Inflammatory macrophage (primary cell): ENCODE measurements around the gene HHIPL1.
A peak's percentile ranks its signal among the peaks of the same experiment; 100 is the strongest.
"Not testable (repeated sequence)": the region's sequence is repeated elsewhere in the genome, so short reads cannot be mapped to it uniquely, and the experiment has no call there.

Experiments used
- DNase-seq, 2 donors: peaks; one replicate each; pipeline ENCODE4 v3.0.0-alpha.2; 2020 to 2022

The HHIPL1 gene

DNA sequence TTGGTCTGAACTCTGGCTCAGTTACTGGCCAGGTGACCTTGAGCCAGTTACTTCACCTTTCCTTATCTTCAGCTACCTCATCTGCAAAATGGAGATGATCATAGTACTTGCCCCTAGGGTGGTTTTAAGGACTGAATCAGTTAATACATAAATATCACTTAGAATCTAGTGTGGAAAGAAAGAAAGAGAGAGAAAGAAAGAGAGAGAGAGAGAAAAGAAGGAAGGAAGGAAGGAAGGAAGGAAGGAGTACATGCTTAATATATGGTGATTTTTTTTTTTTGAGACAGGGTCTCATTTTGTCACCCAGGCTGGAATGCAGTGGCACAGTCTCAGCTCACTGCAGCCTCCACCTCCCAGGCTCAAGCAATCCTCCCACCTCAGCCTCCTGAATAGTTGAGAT, 16.3 kb downstream of the HHIPL1 start:
- DNase-seq = not testable (repeated sequence)

GRCh38 chr14:99662846-99663245, 17.9 kb downstream of the HHIPL1 start:
- no peak for DNase-seq

DNA sequence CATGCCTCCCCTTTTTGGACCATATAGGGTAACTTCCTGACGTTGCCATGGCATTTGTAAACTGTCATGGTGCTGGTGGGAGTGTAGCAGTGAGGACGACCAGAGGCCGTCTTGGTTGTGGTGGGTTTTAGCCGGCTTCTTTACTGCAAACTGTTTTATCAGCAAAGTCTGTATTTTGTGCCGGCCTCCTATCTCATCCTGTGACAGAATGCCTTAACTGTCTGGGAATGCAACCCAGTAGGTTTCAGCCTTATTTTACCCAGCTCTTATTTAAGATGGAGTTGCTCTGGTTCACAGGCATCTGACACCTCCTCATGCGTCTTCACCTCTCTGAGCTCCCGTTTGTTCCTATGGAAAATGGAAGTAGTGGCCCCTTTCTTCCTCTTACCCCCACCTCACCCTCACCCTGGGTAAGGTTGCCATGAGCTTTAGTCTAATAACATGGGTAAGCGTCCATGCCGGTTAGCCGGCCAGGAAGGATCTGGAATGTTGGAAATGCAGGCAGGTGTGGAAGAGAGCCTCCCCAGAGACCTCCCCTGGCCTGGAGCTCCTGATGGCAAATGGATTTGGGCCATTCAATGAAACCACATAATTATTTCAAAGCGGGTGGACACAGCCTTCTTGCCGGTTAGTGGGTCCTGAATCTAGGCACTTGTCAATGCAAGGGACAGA, 18.6 kb downstream of the HHIPL1 start:
- DNase-seq = no peak

DNA sequence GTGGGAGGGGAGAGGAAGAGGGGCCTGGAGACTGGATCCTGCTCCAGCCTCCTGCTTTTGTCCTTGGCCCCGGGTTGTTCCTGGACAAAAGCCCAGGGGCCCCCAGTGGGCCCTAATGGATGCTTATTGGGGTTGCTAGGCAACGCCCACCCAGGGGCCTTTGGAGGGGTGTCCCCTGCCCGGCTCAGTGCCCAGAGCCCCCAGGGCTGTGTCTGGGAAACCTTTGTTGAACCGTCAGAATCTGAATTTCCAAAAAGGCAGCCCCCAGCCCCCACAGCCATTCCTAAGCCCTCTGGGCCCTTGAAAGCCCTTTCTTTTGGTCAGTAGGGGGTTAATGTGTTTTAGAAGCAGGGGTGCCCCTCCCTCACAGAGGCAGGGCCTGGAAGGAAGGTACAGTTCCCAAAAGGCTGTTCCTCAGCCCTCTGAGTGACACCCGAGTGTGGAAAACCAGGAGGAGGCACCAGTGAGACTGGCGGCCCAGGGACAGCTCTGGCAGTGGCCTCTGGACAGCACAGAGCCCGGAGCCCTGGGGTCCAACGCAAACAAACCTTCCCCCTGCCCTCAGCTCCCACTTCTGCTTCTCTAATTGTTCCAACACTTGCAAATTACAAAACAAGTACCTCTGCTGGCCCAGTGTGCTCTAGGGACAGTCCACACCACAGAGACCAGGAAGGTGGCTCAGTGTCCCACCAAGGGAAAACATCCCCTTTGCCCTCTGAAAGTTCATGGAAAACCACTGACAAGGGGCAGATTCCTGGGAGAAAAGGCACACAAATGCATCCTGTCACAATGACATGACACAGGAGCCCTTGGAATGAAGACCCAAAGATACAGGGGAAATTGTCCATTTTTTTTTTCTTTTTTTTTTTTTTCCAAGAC, 19.4 kb downstream of the HHIPL1 start:
- no peak for DNase-seq

- DNase-seq = no peak
Observed at GRCh38 chr14:99664937-99665273, 20.0 kb downstream of the HHIPL1 start.

DNA sequence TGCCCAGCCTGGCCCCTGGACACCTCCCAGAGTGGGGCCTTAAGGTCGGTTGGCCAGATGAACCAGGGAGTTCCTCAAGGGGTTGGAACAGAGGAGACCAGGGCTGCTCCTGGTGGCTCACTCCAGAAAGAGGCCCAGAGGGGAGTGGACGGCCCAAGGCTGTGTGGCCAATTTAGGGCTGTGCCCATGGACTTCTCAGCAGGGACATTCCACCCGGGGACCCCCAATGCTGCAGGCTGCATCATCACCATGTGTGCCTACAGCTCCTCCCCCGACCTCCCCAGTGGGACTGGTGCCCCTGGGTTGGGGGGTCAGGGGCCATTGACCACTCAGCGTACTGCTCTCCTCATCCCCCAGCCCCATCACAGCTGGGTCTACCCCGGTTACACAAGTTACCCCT, 21.6 kb downstream of the HHIPL1 start:
- DNase-seq = no peak

DNA sequence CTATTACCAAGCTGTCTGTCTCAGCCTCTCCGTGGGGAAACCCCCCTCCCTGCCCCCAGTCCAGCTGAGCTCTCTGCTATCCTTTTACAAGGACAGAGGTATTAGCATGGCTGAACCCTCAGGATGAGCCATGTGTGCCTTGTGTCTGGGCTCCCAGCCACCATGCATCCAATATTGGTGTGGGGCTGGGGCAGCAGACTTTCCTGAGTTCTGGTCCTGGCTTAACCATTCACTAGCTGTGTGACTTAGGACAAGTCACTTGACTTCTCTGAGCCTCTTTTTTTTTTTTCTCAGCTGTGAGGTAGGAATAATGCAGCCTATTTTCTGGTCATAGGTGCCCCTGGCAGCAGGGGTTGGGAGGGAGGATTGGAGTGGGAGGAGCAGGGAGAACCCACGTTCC, 22.1 kb downstream of the HHIPL1 start:
- no peak for DNase-seq

- DNase-seq = peak; percentile 3 to 14
Observed at GRCh38 chr14:99667821-99668220, 22.9 kb downstream of the HHIPL1 start.

DNA sequence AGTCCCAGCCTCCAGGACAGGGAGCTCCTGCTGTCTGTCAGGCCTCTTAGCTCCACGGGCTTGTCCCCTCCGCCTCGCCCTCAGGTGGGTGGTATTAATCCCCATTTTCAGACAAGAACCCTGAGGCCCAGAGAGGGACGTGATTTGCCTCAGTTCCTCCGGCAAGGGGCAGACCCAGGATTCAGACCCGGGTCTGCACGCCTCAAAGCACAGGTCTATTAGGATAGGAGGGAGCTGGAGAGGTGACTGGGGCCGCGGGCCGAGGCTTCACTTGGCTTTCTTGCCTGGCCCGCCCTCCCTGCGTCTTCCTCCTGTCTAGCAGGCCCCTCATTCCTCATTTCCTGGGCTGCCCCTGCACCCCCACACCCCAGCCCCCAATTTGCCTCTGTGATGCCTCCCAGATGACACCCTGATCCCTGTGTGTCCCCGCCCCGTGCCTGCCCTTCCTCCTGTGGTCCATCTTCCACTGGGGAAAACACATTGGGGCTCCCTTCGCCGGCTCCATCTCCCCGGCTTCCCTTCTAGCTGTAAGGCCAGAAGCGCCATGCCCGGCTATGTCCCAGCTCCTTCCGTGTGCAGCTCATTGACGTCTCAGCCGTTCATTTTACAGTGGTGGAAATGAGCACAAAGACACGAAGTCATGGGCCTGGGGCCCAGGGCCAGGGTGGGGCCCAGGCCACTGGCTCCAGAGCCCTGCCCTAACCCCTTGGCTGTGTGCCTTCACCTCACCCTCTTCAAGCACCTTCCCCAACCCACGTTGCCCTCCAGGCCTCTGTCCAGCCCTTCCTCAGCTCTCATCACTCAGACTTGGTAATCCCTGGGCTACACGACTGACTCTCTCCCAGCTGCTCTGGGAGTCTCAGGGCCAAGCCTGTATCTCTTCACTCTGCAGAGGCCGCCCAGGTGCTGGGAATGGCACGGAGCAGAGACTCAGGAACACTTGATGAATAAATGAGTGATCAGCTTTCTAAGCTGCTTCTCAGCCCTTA, 23.7 kb downstream of the HHIPL1 start:
- DNase-seq = no peak

DNA sequence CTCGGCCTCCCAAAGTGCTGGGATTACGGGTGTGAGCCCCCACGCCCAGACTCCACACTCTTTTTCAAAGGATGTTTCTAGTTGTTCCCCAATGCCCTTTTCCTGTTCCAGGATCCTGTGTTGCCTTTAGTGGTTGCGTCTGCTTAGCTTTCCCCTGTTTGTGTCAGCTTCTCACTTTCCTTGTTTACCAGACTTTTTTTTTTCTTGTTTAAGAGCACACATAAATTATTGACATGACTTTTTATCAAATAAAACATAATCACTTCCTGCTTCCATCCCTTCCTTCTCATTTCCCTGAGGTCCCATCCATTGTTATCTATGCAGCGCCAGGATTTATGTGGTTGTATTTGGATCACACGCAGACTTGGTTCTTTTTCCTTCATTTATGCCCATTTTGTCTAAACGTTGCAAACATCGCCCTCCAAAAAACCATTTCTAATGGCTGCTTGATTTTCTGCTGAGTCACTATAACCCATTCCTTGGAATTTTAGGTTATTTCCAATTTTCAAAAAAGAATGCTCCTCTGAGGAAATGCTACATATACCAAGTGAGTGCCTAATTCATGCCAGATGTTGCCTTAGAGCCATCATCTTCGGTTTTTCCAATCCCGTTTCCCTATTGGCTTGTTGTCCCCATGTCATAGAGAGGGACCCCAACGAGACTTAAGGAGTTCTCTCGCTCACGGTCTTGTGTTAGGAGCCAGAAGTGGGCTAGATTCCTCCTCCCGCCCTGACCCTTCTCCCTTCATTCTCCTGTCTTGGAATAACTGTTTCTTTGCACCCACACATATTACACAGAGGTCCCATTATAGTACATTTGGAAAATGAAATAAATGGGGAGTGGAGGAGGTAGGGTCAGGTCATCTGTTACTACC, 25.7 kb downstream of the HHIPL1 start:
- peak in 1 of 2 donors; percentile 11 for DNase-seq

DNA sequence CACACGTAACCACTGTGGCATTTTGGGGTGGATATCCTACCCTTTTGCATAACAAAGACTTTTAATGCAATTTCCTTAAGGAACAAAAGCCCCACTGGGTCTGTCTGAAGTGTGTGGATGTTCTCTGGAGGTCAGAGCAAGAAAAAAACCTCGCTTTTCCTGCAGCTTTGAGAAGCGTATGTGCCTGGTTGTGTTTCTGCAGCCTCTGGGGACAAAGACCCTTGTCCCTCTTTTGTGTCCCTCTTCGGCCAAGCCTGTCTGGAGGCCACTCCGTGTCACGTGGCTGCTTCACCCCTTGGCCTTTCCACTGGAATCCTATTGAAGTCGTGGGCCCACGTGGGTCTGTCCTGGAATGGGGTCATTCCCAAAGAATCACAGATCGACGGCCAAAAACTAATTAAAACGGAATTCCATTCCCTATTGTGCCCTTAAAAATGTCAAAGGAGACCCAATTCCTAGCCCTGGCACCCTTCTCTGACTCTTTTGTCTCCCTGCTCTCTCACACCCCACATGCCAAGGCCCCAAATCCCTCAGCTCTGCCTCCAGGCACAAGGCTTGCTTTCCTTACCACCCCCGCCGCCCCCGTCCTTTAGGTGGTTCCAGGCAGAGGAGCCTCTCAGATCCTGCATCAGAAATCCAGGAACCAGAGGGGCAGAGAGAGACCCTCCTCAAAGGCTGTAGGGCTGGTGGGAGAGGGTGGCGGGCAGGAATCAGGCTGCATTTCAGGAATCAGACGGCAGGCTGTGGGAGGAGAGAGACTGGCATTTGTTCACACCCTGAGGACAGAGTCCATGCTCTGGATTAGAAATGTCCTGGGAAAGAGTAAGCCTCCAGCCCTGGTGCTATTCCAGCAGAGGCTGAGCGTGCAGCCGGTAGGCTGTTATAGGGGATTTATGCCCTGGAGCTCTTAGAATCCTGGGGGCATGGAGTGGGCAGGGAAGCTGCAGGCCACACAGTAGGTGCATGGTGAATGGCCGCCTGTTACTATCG, 26.6 kb downstream of the HHIPL1 start:
- no peak for DNase-seq

- peak; percentile 55 to 61 for DNase-seq
Observed at GRCh38 chr14:99672506-99673304, 27.8 kb downstream of the HHIPL1 start.

DNA sequence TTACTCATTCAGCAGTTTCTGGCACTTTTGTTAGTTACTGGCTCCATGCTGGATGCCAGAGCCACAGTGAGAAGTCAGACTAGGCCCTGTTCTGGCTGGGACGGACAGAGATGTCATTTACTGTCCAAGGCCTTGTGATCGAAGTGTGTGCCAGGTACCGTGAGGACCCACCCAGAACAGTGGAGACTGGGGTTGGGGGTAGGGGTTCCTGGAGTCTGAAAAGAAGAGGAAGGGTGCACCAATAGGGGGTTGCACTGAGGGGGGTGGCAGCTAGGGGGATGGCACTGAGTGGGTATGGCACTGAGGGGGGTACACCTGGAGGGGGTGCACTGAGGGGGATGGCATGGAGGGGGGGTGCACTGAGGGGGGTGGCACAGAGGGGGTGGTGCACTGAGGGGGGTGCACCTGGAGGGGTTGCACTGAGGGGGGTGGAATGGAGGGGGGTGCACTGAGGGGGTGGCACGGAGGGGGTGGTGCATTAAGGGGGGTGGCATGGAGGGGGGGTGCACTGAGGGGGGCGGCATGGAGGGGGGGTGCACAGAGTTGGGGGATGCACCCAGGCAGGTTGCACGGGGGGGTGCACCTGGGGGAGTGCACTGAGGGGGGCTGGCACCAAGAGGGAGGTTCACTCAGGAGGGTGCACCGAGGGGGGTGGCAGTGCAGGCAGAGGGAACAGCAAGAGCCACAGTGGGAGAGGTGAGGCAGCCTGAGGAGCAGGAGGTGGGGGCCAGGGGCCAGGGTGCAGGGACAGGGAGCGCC, 28.6 kb downstream of the HHIPL1 start:
- DNase-seq = no peak

- DNase-seq = no peak
Observed at GRCh38 chr14:99674064-99674650, 29.2 kb downstream of the HHIPL1 start.

DNA sequence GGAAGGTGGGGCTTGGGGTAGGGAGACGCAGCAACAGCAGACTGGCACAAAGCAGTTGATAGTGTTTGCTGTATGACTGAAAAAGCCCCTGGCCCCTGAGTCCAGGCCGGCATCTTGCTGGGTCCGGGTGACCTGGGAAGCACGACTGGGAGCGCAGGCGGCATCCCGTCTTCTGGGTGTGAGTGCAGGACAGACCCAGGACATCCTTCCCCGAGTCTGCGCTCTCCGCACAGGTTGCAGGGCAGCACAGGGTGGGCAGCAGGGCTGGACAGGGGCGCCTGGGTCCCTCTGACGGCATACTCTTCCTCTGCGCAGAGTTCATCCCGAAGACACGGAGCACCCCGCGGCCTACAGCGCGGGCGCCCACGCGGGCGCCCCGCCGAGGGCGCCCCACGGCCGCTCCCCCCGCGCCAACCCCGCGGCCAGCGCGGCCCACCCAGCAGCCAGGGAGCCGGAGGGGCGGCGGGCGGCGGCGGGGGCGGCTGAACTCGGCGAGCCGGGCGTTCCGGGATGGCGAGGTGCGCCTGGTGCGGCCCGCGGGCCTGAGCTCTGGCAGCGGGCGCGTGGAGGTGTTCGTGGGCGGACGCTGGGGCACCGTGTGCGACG, 29.9 kb downstream of the HHIPL1 start:
- no peak for DNase-seq

DNA sequence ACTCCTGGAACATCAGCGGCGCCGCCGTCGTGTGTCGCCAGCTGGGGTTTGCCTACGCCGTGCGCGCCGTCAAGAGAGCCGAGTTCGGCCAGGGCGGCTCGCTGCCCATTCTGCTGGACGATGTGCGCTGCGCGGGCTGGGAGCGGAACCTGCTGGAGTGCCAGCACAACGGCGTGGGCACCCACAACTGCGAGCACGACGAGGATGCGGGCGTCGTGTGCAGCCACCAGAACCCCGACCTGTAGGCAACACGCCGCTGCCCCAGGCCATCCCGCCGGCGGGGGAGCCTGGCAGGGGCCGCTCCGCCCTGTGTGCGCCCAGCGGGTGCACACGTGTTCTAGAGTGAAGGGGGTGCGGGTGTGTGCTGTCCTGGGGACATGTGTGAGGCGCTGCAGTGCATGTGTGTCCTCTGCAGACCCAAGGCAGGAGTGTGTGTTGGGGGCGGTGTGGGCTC, 30.5 kb downstream of the HHIPL1 start:
- DNase-seq = no peak

- no peak for DNase-seq
Observed at GRCh38 chr14:99675951-99676350, 31.0 kb downstream of the HHIPL1 start.

GRCh38 chr14:99676657-99677056, 31.7 kb downstream of the HHIPL1 start:
- no peak for DNase-seq
